SK-N-SH (cell line): ENCODE data around the gene PSMD8.

Experiments used
- CTCF ChIP-seq: fragments of 200-600 bp; sonication (generic); IDR thresholded peaks from 2 replicates; pipeline ENCODE4 v1.6.1; 2017; ENCODE audit warnings: antibody characterized with exemption, mild to moderate bottlenecking, moderate library complexity
- EP300 ChIP-seq, 2 experiments: IDR thresholded peaks; 2 replicates each; pipeline versions ENCODE4 v1.4.0 to v1.6.1; 2012; ENCODE audit warnings: borderline replicate concordance in 1 of 2, low read depth in 1 of 2, low read length in 1 of 2
- GABPA ChIP-seq: IDR thresholded peaks from 2 replicates; pipeline ENCODE4 v1.4.0; 2012; ENCODE audit warnings: low read depth, mild to moderate bottlenecking
- MXI1 ChIP-seq: IDR thresholded peaks from 2 replicates; pipeline ENCODE4 v1.6.1; 2012; ENCODE audit warnings: mild to moderate bottlenecking, low read depth, low read length, improper control_type of control experiment
- POLR2AphosphoS5 ChIP-seq: IDR thresholded peaks from 2 replicates; pipeline ENCODE4 v1.6.1; 2012; ENCODE audit warnings: low read depth, low read length
- RCOR1 ChIP-seq: fragments of 150-350 bp; IDR thresholded peaks from 2 replicates; pipeline ENCODE4 v1.6.1; 2017; ENCODE audit warnings: antibody characterized with exemption, low read length
- REST ChIP-seq: IDR thresholded peaks from 2 replicates; pipeline ENCODE4 v1.6.1; 2012; ENCODE audit warnings: mild to moderate bottlenecking, low read depth, low read length, moderate library complexity
- RXRA ChIP-seq: IDR thresholded peaks from 2 replicates; pipeline ENCODE4 v1.4.0; 2012; ENCODE audit warnings: low read depth, mild to moderate bottlenecking, borderline replicate concordance
- SMC3 ChIP-seq: IDR thresholded peaks from 2 replicates; pipeline ENCODE4 v1.6.1; 2012; ENCODE audit warnings: low read depth, low read length, improper control_type of control experiment
- YY1 ChIP-seq: IDR thresholded peaks from 2 replicates; pipeline ENCODE4 v1.4.0; 2012; ENCODE audit warnings: low read depth, mild to moderate bottlenecking

GRCh38 chr19:38412491-38412890, 38.1 kb downstream of the PSMD8 start:
- no peak for TF ChIP-seq POLR2AphosphoS5
- no peak for TF ChIP-seq CTCF
- TF ChIP-seq RXRA: no peak
- TF ChIP-seq YY1: no peak
- no peak for TF ChIP-seq RCOR1
- TF ChIP-seq GABPA: no peak
- TF ChIP-seq SMC3: no peak
- TF ChIP-seq MXI1: no peak
- no peak for TF ChIP-seq EP300 (IDR thresholded peaks at IDR 0.05; ENCODE audit: borderline replicate concordance in 1 of 2, low read depth in 1 of 2, low read length in 1 of 2)
- no peak for TF ChIP-seq REST
